HG03342 (cell line): Measurements from ENCODE around the gene UBASH3A.

Experiments used
- ATAC-seq: cut with Tn5 transposase; IDR thresholded peaks from one replicate; pipeline ENCODE4 v1.9.1; 2021; ENCODE audit warnings: mild to moderate bottlenecking, moderate library complexity; ENCODE audit not compliant: unreplicated experiment

UBASH3A gene

GRCh38 chr21:42374864-42375499, 28.7 kb upstream of the UBASH3A start:
- ATAC-seq = no peak

- ATAC-seq = no peak
These were observed 28.2 kb upstream of the UBASH3A start for GRCh38 chr21:42375506-42375905.

GRCh38 chr21:42375966-42376337, 27.8 kb upstream of the UBASH3A start:
- ATAC-seq = no peak

- ATAC-seq = no peak
These were observed 27.2 kb upstream of the UBASH3A start for GRCh38 chr21:42376338-42376982.

- no peak for ATAC-seq
These were observed 26.3 kb upstream of the UBASH3A start for GRCh38 chr21:42377211-42377950.

- no peak for ATAC-seq
These were observed 25.8 kb upstream of the UBASH3A start for GRCh38 chr21:42377951-42378340.

- no peak for ATAC-seq
These were observed 25.3 kb upstream of the UBASH3A start for GRCh38 chr21:42378418-42378817.

GRCh38 chr21:42379426-42380215, 24.1 kb upstream of the UBASH3A start:
- no peak for ATAC-seq

GRCh38 chr21:42381347-42381984, 22.2 kb upstream of the UBASH3A start:
- ATAC-seq = no peak

- no peak for ATAC-seq
These were observed 20.8 kb upstream of the UBASH3A start for GRCh38 chr21:42382915-42383314.

GRCh38 chr21:42383331-42383730, 20.4 kb upstream of the UBASH3A start:
- ATAC-seq = no peak

- no peak for ATAC-seq
These were observed 19.4 kb upstream of the UBASH3A start for GRCh38 chr21:42384156-42384945.

- no peak for ATAC-seq
These were observed 18.7 kb upstream of the UBASH3A start for GRCh38 chr21:42384989-42385388.

- no peak for ATAC-seq
These were observed 18.1 kb upstream of the UBASH3A start for GRCh38 chr21:42385619-42386018.

GRCh38 chr21:42386034-42386591, 17.6 kb upstream of the UBASH3A start:
- ATAC-seq = no peak

- ATAC-seq = no peak
These were observed 16.5 kb upstream of the UBASH3A start for GRCh38 chr21:42387164-42387563.

- ATAC-seq = no peak
These were observed 15.8 kb upstream of the UBASH3A start for GRCh38 chr21:42387843-42388340.

GRCh38 chr21:42388740-42389448, 14.8 kb upstream of the UBASH3A start:
- no peak for ATAC-seq

GRCh38 chr21:42389449-42389835, 14.3 kb upstream of the UBASH3A start:
- ATAC-seq = no peak
